ENCODE measurements around the gene SLC25A20.

- TF ChIP-seq CTCF (IDR thresholded peaks at IDR 0.05) (no peak), POLR2A (IDR thresholded peaks at IDR 0.05) (no peak)
Measured at GRCh38 chr3:48859206-48859605, 39.5 kb downstream of the SLC25A20 start.

Measured in Peyer's patch (tissue), 4 donors.